GM12891 (cell line): ENCODE data around the gene MCRIP1. TPM values are rescaled to one million over a fixed set of nuclear protein-coding genes. Genes with fewer than 3 reads are reported as not detected.

Source experiments
- DNase-seq: peaks from one replicate; pipeline ENCODE4 v3.0.0; 2011; ENCODE audit warnings: low spot score; ENCODE audit not compliant: insufficient read length
- FAIRE-seq: peaks from 2 replicates; lab custom pipeline; 2011; peaks lifted over from hg19 to GRCh38; lab: Jason Lieb, UNC
- PAX5 ChIP-seq: IDR thresholded peaks from 2 replicates; pipeline ENCODE4 v1.6.1; 2011; ENCODE audit warnings: low read length, moderate library complexity, mild to moderate bottlenecking; ENCODE audit not compliant: insufficient read depth, severe bottlenecking
- POLR2A ChIP-seq: IDR thresholded peaks from 2 replicates; pipeline ENCODE4 v1.6.1; 2011; ENCODE audit warnings: low read depth, low read length, control low read depth
- POLR2AphosphoS5 ChIP-seq: IDR thresholded peaks from 2 replicates; pipeline ENCODE4 v1.6.1; 2011; ENCODE audit warnings: low read depth, low read length, control low read depth
- POU2F2 ChIP-seq: IDR thresholded peaks from 2 replicates; pipeline ENCODE4 v1.6.1; 2011; ENCODE audit warnings: low read depth, mild to moderate bottlenecking, control low read depth, low read length, moderate library complexity
- SPI1 ChIP-seq: IDR thresholded peaks from 2 replicates; pipeline ENCODE4 v1.6.1; 2011; ENCODE audit warnings: low read depth, low read length, control low read depth
- TAF1 ChIP-seq: IDR thresholded peaks from 2 replicates; pipeline ENCODE4 v1.6.1; 2011; ENCODE audit warnings: low read depth, low read length, control low read depth
- polyA plus RNA-seq: library from polyadenylated mRNA; unstranded; fragments of >200 nt; gene quantifications from one replicate; pipeline ENCODE4 v1.2.1, GENCODE V29; 2012; ENCODE audit warnings: low read depth, missing spikeins, inconsistent platforms; ENCODE audit not compliant: missing spikeins

The MCRIP1 gene, protein sequence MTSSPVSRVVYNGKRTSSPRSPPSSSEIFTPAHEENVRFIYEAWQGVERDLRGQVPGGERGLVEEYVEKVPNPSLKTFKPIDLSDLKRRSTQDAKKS
- polyA plus RNA-seq: 42.9 TPM

DNA sequence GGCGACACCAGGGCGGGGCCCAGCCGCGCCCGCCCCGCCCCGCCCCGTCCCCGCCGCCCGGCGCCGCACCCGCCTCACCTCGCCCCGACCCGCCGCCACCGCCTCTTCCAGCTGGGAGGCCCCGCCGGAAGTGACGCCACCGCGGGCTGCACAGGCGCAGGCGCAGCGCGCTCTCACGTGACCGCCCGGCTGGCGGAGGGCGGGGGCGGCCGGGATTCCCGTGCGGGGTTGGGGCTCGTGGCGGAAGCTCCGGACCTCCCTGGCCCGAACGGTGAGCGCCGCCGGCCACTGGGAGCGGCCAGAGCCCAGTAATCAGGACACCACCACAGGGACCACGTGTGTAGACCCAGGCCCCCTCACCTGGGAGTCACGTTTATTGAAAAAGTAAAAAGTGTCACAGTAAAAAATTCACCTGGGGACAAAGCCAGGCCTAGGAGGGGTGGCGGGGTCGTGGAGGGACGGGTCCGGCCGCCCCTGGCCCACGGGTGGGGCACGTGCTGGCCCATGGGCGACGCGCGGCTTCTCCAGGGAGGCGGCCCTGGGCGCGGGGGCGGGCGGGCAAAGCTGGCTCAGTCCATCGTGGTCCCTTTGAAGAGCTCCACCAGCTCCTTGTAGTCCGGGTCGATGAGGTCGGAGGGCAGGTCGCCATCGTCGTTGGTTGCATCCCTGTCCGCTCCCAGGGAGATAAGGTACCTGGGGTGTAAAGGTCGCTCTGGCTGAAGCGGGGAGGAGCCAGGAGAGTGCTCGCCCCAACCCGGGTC is at the start of gene MCRIP1:
Gene MCRIP1 (minus strand): TSS at position 132 of the 761 bp plus-strand sequence. CDS start 8,785 bp downstream, outside the sequence.
- TF ChIP-seq POLR2AphosphoS5 (no peak), POU2F2 (0 out of 2 replicates have a peak, but pooled peaks have one; percentile 38), SPI1 (no peak), TAF1 (peak; percentile 59), POLR2A (peak; percentile 61), PAX5 (no peak)
- DNase-seq (peak; percentile 100), FAIRE-seq (peak; percentile 94)

DNA sequence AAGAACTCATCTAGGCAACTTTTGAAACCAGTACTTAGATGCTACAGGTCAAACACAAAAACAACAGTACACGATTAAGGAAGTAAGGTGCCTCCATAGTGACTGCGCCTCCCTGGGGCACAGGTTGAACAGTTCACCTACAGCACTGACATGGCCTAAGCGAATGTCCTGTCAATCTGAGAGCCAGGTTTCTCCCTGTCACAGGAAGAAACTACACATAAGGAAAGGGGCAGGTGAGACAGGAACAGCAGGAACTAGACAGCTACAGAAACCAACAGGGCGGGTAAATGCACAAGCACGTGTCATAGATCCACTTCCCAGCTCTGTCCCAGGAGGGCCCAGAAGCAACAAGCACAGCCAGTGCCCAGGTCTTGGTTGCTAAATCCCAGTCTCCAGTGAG is 46.0 kb upstream of the MCRIP1 start:
- TF ChIP-seq POLR2AphosphoS5 (no peak), POLR2A (no peak), SPI1 (no peak), PAX5 (no peak), POU2F2 (no peak), TAF1 (no peak)
- no peak for FAIRE-seq

DNA sequence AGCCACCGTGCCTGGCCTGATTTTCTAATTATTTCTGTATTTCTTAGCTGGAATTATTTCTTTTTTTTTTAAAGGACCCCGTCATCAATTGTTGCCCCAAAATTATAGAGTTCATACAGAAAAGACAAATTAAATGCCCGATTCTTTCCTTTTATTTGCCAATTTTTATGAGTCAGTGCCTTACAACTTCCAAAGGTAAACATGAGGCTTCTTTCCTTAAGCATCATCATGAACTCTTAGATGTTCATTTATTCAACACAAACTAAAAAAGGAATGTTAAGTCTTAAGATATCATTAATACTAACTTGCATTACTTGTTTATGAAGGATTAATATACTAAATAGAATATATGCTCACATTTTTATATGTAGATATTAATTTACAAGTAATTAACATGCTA is 45.2 kb upstream of the MCRIP1 start:
- no peak for DNase-seq
- TF ChIP-seq SPI1 (no peak), TAF1 (no peak), PAX5 (no peak), POLR2AphosphoS5 (no peak), POU2F2 (no peak), POLR2A (no peak)
- FAIRE-seq: no peak

More for the DNA sequence above, 46.0 kb upstream of the MCRIP1 start:
- DNase-seq: no peak

DNA sequence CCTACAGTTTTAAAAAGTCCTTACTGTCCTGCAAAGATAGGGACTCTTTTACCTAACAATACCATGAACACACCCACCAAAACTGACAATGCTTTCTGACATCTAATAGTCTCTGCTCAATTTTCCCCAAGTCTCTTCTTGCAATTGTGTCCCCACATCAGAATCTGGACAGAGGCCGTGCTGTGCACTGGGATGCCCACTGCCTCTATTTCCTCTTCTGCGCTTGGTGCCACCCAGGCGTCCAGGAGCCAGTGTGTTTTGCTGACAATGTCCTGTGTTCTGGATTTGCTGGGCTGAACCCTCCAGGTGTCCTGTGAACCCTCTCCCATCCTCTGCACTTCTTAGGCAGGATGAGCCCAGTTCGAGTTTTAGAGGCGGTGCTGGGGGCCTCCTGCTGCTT is 44.5 kb upstream of the MCRIP1 start:
- TF ChIP-seq SPI1 (no peak), POLR2A (no peak), POLR2AphosphoS5 (no peak), TAF1 (no peak), PAX5 (no peak), POU2F2 (no peak)
- FAIRE-seq (no peak), DNase-seq (no peak)

DNA sequence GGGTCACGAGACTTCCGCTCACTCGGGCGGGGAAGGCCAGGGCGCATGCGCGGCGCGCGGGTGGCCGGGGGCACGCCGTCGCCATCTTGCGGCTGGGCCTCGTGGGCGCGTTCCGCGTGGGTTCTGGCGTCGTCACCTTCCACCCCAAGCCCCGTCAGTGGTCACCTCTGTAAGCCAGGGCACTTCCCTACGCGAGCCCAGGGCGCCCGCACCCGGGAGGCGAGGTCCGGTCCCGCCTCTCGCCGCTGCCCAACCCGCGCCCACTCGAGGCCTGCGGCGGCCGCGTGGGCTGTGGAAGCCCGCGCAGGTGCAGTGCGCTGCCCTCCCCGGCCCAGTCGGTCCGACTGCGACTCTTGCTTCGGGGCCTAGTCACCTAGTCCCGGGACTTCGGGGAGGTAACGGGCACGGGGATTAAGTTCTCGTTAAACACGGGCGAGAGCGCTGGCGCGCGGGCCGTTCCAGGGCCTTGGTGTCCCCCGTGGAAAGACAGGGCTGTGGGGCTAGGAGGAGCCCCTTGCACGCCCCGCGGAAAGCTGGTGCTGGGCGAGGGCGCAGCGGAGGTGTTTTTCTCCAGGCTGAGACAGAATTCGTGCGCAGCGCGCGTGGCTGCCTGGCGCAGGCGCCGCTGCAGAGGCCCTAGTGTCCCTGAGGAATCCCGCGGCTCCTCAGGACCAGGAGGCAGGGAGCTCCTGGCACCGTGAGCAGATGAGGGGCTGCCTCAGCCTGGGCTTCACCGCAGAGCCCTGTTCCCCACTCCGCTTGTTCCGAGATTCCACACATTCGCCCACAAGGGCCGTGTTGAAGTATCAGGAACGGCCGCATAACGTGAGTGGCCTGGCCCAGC is 38.5 kb upstream of the MCRIP1 start:
- TF ChIP-seq POU2F2: peak; percentile 49
- TF ChIP-seq SPI1: peak; percentile 50
- peak; percentile 64 for TF ChIP-seq POLR2A
- TF ChIP-seq TAF1: peak; percentile 62
- peak; percentile 67 for TF ChIP-seq POLR2AphosphoS5
- no peak for TF ChIP-seq PAX5
- DNase-seq (peak; percentile 98), FAIRE-seq (peak; percentile 93)

DNA sequence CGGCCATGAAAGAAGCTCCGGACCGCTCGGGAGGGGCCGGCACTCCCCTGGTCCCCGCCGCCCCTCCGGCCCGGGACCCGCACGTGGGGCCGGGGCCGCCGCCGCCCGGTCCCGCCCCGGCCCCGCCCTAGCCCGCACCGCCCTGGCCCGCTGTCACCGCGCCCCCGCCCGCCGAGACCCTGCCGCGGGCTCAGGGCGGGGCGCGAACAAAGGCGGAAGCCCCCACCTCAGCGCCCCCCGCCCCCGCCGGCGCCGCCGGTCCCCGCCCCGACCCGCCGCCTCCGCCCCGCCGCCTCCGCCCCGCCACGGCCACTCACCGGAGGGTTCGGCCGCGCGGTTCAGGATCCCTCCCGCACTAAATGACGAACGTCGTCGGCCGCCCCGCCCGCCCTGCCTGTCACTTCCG is 37.9 kb upstream of the MCRIP1 start, which contains the start of gene ARHGDIA:
Gene ARHGDIA (minus strand): TSS at position 357 of the 406 bp plus-strand sequence. CDS start 1,407 bp downstream, outside the sequence.
- no peak for FAIRE-seq
- no peak for DNase-seq
- no peak for TF ChIP-seq SPI1
- TF ChIP-seq POLR2AphosphoS5: 0 out of 2 replicates have a peak, but pooled peaks have one; percentile 51

DNA sequence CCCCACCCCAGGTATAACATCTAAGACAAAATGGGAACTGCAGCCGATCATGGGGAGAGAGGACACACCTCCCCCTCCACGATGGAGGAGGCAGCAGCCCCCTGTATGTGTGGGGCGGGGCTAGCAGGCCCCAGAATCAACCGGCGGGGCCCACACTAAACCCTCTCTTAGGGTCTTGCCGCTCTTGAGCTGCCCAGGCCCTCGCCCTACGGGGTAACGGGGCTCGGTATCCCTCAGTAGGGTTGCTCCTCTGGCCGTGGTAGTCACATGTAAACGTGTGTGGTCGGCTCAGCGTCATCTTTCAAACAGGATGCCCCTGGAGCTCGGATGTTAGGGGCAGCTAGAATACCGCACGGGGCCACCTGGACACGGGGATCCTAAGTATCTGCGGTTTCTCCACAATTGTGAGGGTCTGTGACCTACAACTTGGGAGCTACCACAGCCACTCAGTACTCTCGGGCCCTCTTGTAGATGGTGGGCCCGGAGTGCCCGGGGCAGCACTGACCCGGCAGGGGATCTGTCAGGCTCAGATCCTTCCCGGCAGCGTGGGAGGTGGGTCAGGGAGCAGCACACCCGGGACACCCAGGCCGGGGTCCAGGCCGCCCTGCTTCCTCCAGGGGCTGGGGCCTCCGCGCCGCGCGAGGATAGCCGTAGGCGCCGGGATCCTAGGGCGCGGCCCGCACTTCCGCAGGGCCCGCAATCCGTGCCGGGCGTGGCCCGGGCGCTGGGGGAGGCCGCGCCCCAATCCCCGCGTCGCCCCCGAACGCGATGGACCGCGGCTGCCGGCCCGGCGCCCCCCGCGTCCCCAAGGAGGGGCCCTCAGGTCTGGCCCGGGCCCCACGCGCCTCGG is 37.3 kb upstream of the MCRIP1 start:
- DNase-seq: no peak

DNA sequence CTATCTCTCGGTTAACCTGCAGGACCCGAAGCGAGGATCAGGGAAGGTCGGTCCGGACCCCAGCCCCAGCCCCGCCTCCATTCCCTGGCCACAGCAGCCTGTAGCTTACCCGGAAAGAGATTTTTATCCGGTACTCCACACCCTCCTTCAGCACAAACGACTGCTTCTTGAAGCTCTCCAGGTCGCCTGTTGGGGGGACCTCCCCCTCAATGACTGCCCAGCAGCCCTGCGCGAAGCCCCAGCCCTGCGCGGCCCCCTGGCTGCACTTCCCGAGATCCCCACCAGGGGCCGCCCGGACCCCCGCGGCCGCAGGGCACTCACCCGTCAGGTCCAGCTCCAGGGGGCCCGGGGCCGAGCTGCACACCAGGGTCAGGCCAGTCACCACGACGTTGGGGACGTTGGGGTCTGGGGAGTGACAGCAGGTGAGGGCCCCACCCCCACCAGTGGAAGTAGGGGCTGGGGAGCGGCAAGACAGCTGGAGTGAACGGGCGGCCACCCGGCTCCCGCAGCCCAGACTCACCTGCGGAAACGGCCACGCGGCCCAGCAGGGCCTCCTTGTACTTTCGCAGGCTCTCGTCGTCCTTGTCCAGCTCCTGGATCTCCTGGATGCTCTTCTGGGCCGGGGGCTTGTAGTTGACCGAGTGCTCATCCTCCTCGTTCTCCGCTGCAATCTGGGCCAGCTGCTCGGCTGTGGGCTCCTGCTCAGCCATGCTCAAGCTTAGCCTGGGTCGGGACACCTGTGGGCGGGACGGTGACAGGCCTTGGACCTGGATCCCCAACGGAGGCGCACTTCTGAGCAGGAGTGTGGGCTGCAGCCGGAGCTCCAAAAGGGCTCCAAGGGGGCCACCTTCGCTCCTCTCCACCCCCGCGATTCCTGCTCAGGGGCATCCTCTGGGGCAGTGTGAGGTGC is 36.4 kb upstream of the MCRIP1 start:
- TF ChIP-seq SPI1 (no peak), POLR2AphosphoS5 (no peak), POLR2A (no peak), PAX5 (no peak), TAF1 (no peak), POU2F2 (peak; percentile 10; the same call in 1 of the 2 replicates)
- FAIRE-seq (no peak), DNase-seq (no peak)

More for the DNA sequence above, 37.3 kb upstream of the MCRIP1 start:
- TF ChIP-seq POLR2A: no peak
- TF ChIP-seq POLR2AphosphoS5: no peak
- TF ChIP-seq SPI1: no peak; the same call in 1 of the 2 replicates
- no peak for TF ChIP-seq POU2F2
- no peak for TF ChIP-seq TAF1
- TF ChIP-seq PAX5: no peak
- FAIRE-seq: peak; percentile 13
